Transverse colon (tissue), 4 donors: ENCODE data around the gene UTP25.

Experiments used
- EP300 ChIP-seq: sonication (generic); formaldehyde crosslinking; IDR thresholded peaks from one replicate; pipeline ENCODE4 v1.6.1; 2017; ENCODE audit warnings: antibody characterized with exemption, low read depth
- POLR2A ChIP-seq: fragments of 450-650 bp; IDR thresholded peaks from one replicate; pipeline ENCODE4 v1.6.1; 2016; ENCODE audit warnings: antibody characterized with exemption, mild to moderate bottlenecking, moderate library complexity
- POLR2AphosphoS5 ChIP-seq, 3 donors: sonication (generic); formaldehyde crosslinking; IDR thresholded peaks; one replicate each; pipeline ENCODE4 v1.6.1; 2016; ENCODE audit warnings: antibody characterized with exemption in 3 of 3
- TF ChIP-seq, protein P1 (sequence below), 5 experiments: fragments of 200-600 bp in 3 of 5; fragments of 450-650 bp in 2 of 5; sonication (generic) in 3 of 5; IDR thresholded peaks; 1 replicate in 2 of 5; 2 replicates in 3 of 5; pipeline ENCODE4 v1.5.1; 2016 to 2017; ENCODE audit warnings: antibody characterized with exemption in 5 of 5, inconsistent platforms in 3 of 5, mild to moderate bottlenecking in 2 of 5, moderate library complexity in 1 of 5

GRCh38 chr1:209808059-209808581 lies 19.7 kb upstream of the UTP25 start:
- TF ChIP-seq POLR2A (no peak), POLR2AphosphoS5 (IDR thresholded peaks at IDR 0.05) (peak in 1 of 3 donors; percentile 28), EP300 (no peak)
- TF ChIP-seq, protein P1, sequence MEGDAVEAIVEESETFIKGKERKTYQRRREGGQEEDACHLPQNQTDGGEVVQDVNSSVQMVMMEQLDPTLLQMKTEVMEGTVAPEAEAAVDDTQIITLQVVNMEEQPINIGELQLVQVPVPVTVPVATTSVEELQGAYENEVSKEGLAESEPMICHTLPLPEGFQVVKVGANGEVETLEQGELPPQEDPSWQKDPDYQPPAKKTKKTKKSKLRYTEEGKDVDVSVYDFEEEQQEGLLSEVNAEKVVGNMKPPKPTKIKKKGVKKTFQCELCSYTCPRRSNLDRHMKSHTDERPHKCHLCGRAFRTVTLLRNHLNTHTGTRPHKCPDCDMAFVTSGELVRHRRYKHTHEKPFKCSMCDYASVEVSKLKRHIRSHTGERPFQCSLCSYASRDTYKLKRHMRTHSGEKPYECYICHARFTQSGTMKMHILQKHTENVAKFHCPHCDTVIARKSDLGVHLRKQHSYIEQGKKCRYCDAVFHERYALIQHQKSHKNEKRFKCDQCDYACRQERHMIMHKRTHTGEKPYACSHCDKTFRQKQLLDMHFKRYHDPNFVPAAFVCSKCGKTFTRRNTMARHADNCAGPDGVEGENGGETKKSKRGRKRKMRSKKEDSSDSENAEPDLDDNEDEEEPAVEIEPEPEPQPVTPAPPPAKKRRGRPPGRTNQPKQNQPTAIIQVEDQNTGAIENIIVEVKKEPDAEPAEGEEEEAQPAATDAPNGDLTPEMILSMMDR (IDR thresholded peaks at IDR 0.05) = no peak
